Measurements from ENCODE around the gene YWHAH.
A peak's percentile ranks its signal among the peaks of the same experiment; 100 is the strongest.

Gene YWHAH

DNA sequence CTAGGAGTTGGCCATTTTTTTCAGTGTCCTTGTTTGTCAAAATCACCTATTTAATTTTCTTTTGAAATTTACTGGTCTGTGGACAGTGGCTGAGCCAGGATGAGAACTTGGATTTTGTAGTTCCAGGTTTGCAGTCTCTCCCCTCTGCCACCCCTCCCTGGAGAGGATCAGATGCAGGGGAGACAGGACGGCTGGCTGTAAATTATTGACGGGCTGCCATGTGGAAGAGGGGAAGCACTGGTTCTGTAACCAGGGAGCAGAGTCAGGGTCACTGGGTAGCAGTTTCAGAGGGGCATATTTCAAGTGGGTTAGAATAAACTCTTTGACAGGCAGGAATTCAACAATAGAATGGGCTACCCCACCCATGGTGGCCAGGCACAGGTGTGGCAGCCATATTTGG is 20.6 kb upstream of the YWHAH start:
- DNase-seq (ENCODE audit: low spot score) = no peak

DNA sequence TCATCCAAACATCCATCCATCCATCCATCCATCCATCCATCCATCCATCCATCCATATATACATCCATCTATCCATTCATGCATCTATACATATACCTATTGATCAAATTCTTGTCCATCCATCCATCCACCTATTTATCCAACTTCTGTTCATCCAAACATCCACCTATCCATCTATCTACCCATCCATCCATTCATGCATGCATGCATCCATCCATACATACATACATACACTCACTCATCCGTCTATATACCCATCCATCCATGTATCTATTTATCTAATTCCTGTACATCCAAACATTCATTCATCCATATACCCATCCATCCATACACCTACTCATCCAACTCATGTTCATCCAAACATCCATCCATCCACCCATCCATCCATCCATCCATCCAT is 19.3 kb upstream of the YWHAH start:
- no peak for DNase-seq (ENCODE audit: low spot score)

DNA sequence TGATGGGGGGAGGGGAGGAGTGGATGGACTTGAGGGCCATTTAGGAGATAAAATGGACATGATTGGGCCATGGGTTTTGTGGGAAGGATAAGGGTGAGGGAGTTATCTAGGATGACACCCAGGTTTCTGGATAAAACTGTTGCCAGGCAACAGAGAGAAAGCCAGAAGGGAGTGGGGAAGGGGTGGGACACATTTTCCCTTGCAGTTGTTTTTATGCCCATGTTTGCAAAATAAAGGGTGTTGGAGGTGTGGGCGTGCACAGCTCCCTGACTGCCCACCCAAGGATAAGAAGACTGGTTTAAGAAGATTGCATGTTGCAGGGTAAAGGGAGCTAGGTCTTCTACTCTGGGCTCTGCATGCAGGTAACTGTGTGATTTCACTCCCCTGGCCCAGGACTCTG is 18.3 kb upstream of the YWHAH start:
- no peak for DNase-seq (ENCODE audit: low spot score)

DNA sequence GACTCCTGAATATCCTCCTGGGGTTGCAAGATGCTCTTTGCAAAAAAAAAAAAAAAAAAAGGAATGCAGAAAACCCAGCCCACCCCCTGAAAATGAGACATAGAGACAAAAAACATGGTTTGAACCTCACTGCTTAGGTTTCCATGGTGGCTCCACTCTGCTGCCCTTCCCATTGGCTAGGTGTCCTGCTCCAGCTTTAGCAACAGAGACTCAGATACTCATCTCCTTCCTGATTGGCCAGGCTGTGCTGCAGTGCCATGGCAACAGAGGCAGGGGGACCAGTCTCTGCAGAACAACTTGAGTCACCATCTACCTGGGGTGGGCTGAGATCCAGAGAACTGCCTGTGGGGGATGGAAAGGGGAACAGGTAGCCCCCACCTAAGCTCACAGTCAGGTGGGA is 17.4 kb upstream of the YWHAH start:
- DNase-seq (ENCODE audit: low spot score) = no peak

DNA sequence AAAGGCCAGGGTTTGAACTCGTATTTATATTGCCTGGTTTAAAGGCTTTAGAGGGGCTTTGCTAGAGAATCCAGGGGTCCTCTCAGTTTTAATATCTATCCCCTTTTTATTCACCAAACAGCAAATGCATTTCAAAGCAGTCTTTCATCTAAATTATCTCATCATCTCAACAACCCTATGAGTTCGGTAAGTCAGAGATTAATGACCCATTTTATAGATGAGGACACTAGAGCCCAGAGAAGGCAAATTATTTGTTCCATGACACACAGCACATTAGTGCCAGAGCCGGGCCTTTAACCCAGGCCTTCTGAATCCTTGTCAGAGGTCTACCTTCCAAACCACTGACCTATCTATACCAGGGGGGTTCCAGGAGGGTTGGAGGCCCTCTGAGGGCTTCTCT is 16.8 kb upstream of the YWHAH start:
- no peak for DNase-seq (ENCODE audit: low spot score)

DNA sequence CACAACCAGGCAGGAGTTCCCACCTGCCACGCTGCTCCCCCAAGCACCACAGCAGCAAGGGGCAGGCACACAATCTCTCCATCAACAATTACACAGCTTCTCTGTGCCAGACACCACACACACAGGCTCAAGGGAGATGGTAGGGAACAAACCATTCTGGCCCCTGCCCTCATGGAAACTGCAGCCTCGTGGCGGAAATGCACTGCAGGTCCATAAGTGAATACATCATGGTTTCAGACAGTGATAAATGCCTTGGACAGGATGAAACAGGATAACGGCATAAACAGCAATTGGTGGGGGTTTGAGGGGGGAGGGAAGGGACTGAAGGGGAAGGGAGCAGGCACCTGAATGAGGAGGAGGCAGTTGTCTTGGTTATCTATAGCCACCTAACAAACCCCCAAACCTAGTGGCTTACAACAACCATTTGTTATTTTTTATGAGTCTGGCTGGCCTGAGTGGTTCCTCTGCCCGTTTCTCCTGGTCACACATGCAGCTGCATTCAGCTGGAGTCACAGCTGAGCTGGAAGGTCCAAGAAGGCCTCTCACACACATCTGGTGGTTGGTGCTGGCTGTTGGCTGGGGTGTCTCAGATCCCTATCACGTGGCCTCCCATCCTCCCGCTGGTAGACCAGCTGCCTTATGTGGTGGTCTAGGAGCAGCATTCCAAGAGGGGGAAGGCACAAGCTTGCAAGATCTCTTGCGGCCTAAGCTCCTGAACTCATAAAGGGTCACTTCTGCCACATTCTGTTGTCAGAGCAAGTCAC is 15.0 kb upstream of the YWHAH start:
- DNase-seq (ENCODE audit: low spot score) = no peak

DNA sequence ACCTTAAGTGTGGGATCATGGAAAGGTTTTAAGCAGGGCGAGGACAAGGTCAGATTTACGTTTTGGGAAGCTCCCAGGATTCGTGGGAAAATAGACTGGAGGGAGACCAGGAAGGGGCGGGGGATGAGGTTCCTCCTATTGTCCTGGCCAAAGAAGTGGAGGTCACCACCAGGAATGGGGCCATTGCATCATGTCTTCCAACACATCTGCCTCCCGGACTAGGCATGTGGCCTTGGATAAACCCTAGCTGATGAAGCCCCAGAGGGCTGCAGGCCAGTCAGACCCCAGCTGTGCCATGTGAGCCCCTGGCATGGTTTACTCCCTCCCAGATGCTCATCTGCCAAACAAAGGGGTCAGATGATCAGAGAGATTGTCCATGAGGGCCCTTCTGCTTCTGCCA is 11.5 kb upstream of the YWHAH start:
- no peak for DNase-seq (ENCODE audit: low spot score)

DNA sequence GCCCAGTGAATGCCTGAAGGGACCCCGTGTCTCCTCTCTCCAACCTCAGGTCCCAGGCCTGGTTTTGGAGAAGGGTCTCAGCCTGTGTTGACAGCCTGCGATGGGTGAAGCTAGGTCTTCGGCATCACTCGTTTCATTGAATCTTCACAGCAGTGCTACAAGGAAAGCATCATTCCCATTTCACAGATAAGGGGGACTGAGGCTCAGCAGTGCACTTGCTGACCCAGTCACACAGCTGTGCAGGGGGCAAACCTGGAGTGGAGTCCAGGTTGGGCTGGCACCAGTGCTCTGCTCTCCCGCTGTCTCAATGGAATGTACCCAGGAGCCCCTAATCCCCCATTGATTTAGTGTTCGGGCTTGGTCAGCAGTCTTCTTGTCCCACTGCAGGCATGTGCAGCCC is 10.9 kb upstream of the YWHAH start:
- DNase-seq (ENCODE audit: low spot score) = no peak

DNA sequence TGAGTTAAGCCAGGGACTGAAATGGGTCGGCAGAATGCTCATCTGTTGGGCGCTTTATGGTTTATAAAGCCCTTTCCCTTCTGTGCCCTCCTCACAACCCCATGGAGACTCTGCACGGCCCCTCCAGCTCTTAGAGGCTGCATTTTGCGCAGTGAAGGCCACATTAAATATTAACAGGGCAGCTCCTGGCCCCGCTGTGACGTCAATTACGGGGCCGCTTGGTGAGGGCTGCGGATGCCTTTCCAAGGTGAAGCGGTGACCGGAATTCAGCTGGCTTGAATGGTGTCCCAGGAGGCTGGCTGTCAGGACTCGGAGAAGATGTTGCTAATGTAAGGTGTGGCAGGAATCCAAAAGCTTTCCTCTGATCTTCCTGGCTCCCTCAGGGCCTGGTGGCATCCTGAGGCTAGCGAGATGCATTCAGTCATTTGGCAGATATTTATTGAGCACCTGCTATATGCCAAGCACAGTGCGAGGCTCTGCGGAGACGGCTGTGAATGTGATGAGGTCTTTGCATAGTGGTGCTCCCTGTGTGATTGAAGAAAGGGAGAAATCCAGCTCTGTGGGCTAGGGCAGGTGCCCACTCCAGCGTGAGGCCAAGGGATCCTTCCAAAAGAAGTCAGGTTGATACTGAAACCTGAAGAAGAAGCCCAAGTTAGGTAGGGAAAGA is 10.4 kb upstream of the YWHAH start:
- no peak for DNase-seq (ENCODE audit: low spot score)

DNA sequence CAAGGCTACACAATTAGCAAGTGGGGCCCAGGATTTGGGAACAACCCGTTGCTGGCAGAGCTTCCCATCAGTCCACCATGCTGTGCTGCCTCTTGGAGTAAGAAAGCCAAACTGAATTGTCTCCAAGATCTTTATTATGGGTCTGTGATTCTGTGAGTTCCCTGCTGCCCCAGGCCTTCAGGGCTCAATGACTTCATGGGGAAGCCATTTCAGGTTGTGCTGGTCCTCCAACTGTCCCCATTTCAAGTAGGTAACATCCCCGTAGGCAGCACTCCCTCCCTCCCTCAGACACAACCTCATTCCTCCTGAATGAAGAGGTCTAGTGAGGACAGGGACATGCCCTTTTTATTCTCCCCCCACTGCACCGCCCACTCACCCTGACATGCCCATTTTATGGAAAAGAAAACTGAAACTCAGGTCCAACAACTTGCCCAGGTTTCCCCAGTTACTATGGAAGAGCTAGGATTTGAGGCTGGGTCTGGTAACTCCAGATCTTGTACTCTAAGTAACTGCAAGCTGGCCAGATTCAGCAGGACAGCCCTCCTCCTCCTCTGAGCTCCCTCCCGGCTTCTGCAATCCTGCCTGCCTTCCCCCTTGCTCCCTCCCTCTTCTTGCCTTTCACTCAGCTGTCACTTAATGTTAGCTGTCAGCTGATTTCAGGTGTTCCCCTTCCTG is 8.2 kb upstream of the YWHAH start:
- no peak for DNase-seq (ENCODE audit: low spot score)

DNA sequence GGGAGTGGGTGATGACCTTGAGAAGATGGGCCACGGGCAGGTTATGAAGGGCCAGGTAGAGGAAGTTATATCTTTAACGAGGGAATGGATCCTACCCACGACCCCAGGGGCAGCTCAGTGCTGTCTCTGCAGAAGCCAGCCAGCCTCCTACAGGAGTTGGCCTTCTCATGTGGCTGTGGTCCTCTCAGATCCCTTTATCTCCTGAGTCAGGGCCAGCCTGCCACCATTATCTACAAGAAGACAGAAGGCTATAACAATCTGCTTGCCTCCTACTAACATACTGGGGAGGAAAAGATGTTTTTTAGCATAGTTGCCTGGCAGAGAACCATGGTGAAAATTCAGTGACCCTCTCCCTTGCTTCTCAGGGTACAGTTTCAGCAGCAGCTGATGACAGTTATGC is 7.0 kb upstream of the YWHAH start:
- no peak for DNase-seq (ENCODE audit: low spot score)

DNA sequence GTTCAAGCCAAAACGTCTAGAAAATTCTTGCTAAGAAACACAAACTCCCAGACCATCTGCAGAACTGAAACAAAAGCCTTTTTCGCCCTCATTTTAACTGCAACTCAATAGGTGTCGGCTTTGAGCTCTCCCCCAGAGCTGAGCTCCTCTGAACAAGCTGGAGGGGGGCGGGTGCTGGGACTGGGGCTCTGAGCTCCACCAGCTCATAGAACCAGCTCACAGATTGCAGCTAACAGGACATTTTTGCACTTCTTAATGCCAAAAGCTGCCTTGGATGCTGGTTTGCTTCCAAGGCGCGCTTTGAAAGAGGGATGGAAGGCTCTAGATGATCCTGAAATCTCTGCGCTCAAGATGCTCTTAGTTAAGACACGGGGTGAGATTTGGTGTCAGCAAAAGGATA is 6.0 kb upstream of the YWHAH start:
- no peak for DNase-seq (ENCODE audit: low spot score)

DNA sequence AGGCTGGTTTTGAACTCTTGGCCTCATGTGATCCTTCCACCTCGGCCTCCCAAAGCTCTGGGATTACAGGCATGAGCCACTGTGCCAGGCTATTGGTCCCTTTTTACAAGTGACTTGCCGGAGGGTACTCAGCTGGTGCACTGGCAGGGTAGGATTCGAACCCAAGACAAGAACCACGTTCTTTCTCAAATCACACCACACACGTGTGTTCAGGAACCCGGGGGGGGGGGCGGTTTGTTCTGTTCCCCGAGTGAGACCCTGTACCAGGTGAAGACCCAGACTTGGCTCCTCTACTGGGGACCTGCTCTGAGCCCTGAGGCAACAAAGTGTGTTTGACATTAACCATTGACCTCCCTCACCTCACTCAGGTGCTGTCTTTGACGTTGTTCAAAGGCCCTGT is 3.8 kb upstream of the YWHAH start:
- no peak for DNase-seq (ENCODE audit: low spot score)

DNA sequence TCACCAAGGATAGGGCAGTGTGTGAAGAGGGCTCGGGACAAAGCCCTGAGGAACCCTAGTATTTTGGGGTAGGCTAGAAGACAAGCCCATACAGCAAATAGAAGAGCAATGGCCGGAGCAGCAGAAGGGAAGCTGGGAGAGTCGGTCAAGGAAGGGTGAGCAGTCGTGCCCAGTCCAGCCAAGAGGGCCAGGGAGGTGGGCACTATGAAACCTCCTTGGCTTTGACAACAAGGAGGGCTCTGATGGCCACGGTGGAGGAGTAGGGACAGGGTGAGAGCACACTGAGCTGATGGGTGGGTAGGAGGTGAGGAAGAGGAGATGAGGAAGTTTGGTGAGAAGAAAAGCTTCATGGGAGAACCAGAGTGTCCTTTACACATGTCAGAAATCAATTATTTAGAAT is 2.2 kb upstream of the YWHAH start:
- DNase-seq (ENCODE audit: low spot score) = no peak

DNA sequence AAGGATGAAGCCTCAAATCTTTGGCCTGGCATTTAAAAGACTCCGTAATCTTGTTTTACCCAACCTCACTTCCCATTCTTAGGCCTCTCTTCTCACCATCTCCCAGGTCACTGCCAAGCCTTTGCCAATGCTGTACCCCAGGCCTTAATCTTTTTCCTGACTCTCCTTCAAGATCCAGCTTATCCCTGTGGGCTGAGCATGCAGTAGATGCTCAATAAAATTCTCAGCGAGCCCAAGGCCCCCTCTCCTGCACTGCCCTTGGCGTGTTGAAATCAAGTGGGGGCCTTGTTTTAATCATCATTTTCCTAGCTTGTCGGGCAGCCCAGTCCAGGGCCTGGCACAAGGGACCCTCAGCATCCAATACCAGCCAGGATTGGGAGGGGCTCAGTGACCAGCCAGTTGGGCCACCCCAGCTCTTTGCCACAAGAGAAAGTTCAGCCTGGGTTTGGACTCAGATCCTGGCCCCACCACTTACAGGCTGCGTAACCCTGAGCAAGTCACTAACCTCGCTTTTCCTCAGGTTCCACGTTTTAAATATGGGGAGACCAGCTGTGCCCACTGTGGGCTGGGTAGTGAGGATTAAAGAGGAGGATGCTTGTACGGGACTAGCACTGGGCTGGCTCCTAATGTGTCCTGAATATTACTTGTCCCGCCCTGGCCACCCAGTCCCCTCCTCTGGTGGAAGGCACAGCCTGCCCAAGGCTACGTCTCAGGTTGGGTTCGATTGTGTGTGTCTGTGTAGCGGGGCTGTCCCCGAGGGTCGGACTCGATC is 943 bp upstream of the YWHAH start:
- DNase-seq (ENCODE audit: low spot score) = no peak

DNA sequence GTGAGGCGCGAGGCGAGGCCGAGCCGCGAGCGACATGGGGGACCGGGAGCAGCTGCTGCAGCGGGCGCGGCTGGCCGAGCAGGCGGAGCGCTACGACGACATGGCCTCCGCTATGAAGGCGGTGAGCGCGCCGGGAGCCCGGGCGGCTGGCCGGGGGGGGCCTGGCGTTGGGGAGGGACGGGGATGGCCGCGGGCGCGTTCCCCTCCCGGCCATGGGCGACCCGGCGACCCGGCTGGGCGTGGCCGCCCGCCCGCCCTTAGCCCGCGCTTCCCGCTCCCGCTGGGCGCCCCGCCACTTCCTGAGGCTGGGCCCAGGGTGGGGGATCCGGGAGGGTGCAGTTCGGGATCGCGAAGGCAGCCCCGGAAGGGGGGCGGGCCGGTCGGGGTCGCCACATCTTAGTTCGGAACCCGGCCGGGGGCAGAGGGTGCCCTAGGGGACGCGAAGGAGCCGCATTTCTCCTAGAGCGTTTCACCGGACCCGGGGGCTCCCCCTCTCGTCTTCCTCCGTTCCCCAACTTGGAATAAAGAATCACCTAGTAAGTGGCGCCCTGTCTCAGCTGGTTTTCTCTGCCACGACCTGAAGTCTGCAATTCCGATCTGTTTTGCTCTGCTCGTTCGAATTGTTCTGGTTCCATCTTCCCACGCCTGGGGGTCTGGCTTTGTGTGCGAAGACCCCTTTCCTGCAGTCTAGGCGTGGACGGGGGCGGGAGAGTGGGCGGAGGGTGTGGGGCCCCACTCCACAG is 536 bp downstream of the YWHAH start:
- no peak for DNase-seq (ENCODE audit: low spot score)

DNA sequence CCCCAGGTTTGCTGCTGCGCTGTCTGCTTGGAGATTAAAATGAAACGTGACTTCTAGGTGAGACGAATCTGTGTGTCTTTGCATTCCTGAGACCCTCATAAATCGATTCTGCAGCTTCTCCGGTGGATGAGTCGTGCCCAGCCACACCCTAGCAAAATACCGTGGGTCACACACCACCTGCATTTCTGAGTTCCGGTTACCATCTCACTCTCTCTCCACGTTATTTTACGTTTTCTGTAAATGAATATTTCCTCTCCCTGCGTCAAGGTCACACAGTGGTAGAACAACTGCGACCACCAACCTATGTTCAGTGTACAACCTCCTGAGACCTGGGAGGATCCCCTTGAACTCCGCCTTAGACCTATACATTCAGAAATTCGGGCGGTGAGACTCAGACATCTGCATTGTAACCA is 1.1 kb downstream of the YWHAH start:
- DNase-seq (ENCODE audit: low spot score) = no peak

DNA sequence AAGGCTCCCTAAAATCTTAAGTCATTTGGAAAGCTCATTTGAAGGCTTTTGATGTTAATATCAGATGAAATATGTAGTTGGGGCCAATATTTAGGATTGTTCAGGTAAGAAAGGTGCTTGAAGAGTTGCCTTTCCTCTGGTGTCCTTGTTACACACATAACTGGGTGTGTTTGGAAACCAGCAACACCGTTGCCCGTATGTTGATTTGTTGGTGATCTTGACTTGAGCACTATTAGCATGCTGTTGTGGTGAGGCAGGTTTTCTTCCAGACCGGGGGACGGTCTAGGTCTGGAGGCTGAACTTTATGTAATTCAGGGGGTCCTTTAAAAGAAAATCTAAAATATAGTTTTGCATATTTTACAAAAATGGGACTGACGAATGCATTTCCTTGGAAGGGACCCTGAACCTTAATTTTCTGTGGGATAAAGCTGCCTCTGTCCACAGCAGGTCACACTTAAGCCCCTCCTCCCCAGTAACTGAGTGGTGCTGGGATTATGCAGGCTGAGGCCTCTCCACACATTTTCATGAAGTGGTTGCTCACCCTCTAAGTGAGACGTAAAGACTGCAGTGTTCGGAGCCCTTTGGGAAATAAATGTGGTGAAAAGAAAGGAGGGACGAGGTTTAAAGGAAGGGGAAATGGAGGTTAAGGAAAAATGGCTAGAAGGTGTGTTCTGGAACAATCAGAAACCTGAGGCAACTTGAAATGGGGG is 1.8 kb downstream of the YWHAH start:
- no peak for DNase-seq (ENCODE audit: low spot score)

DNA sequence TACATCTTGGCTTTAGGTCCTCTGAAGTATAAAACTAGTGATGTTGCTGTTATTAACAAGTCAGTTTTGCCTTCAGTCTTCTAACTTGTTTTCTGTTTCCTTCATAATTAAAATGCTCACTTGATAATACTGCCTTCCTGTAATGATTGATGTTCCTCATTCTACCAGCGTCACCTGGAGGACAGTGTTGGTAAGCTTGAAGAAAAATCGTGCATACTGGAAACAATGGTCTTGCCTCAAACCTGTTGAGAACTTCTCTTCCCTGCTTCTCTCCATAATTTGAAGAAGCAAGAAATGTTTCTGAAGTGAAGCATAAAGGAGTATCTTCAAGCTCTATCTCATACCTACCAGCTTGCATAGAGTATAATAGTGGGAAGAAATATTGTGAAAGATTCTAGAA is 3.0 kb downstream of the YWHAH start:
- peak; percentile 71 for DNase-seq (ENCODE audit: low spot score)

DNA sequence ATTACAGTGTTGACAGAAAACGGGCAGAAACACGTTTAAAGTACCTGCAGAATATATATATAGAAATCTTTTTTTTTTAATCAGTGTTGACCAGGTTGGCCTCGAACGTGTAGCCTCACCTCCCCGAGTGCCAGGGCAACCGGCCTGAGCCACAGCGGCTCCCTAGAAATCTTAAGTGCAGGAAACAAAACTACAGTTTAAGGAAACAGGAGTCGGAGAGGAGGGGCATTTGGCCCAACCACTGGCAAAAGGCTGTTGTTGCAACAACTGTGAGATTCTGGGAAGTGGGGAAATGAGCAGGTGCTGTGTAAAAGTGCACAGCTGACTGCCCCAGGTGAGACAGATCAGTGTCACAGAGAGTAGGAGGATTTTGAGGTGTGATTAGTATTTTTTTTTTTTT is 3.7 kb downstream of the YWHAH start:
- no peak for DNase-seq (ENCODE audit: low spot score)

DNA sequence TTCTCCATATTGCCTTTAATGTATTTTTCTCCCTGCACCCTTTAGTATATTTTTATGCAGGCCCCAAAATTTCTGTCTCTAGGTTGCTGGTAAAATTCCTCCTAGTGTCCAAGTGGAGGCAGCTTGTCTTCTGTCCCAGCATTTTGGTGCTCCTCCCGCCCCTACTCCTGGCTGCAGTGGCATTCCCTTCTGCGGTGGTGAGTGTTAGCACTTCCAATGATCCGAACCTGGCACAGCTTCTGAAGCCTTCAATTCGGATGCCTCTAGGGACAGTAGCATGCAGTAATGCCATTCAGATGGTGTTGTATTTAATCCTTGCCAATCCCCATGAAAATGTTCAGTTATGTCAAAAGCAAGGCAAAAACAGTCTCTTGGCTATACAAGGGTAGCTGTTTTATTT is 5.9 kb downstream of the YWHAH start:
- no peak for DNase-seq (ENCODE audit: low spot score)
